GM19240 (cell line): ENCODE results near the gene DDX28.
"Not testable (repeated sequence)": the region's sequence is repeated elsewhere in the genome, so short reads cannot be mapped to it uniquely, and the experiment has no call there.

Experiments used
- DNase-seq: peaks from one replicate; pipeline ENCODE4 v3.0.0; 2011; ENCODE audit warnings: low spot score; ENCODE audit not compliant: insufficient read length

DDX28 gene

GRCh38 chr16:68040506-68041288 lies 17.7 kb upstream of the DDX28 start:
- DNase-seq = peak; percentile 83

DNA sequence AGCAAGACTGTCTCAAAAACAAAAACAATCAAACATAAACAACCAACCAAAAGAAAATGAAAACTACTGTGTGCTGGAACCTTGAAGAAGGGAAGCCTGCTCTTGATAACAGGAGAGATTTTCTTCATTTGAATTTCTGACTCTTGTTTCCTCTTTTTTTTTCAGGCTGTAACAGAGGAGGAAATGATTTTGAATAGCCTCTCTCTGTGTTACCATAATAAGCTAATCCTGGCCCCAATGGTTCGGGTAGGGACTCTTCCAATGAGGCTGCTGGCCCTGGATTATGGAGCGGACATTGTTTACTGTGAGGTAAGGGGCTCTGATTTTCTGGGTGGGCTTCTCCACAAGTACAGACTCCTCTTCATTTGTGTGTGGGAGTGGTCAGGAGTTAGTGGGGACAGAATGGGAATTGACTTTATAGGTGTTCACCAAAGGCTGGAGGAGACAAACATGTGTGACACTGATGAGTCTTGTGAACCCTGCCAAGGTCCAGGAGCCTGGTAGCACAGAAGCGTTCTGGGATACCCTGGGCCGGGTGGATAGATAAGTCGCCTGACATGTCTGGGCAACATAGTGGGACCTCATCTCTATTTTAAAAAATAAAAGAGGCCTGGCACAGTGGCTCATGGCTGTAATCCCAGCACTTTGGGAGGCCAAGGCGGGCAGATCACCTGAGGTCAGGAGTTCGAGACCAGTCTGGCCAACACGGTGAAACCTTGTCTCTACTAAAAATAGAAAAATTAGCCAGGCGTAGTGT lies 15.0 kb upstream of the DDX28 start:
- no peak for DNase-seq

- DNase-seq = no peak
Measured at GRCh38 chr16:68035227-68035626, 12.2 kb upstream of the DDX28 start.

DNA sequence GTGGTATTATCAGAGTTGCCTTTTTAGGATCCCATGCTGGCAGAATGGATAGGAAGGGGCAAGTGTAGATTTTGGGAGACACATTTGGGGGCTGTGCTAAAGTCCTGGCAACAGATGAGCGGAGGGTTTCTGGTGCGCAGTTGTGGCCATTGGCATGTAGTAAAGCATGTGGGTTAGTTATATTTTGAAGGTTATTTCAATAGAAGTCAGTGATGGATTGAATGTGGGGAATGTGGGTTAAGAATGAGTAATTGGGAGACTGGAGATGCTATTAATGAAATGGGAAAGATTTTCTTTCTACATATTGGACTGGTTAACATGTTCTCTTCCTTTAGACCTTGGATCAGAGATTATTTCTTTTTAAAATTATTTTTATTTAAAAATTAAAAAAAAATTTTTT lies 10.1 kb upstream of the DDX28 start:
- DNase-seq = no peak

DNA sequence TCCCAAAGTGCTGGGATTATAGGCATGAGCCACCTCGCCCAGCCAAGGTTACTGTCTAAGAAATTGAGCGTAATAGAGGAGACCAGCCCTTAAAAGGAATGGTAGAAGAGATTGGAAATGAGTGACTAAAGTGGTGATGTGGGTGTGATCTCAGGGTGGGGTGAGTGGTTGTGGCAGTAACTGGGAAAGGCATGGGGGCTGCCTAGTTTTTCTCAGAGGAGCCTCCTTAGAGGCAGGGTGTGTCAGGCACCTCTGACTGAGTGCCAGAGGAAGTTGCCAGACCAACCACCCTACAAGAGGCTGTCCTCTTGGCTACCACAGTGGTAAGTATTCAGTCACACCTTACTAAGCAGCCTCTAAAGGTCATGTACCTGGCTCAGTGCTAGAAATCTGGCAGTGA lies 8.9 kb upstream of the DDX28 start:
- no peak for DNase-seq

- DNase-seq = not testable (repeated sequence)
Measured at GRCh38 chr16:68030108-68030507, 7.1 kb upstream of the DDX28 start.

DNA sequence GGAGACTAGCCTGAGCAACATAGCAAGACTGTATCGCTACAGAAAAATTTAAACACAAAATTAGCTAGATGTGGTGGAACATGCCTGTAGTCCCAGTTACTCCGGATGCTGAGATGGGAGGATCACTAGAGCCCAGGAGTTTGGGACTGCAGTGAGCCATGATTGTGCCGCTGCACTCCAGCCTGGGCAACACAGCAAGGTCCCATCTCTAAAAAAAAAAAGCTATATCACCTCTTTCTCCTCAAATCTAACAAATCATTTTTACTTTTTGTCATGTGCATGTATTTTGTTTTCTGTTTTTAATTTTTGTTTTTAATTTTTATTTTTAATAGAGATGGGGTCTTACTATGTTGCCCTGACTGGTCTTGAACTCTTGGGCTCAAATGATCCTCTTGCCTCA lies 6.0 kb upstream of the DDX28 start:
- DNase-seq = no peak

GRCh38 chr16:68022278-68022727 lies 729 bp downstream of the DDX28 start:
- no peak for DNase-seq

DNA sequence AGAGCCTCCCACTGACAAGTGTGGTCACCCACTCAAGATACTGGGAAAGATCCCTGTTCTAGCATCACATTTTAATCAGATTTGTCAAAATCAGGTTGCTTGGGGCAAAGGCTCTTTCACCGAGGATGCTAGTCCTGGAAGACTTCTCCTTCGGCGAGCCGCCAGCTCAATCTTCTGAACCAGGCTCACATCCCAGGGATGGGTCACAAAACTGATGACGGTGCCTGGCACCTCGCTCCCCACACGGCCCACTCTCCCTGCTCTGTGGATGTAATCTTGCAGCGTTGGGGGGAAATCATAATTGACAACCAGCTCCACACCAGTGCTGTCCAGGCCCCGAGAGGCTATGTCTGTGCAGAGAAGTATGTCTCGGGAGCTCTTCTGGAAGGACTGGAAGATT lies 1.5 kb downstream of the DDX28 start:
- DNase-seq = no peak

DNA sequence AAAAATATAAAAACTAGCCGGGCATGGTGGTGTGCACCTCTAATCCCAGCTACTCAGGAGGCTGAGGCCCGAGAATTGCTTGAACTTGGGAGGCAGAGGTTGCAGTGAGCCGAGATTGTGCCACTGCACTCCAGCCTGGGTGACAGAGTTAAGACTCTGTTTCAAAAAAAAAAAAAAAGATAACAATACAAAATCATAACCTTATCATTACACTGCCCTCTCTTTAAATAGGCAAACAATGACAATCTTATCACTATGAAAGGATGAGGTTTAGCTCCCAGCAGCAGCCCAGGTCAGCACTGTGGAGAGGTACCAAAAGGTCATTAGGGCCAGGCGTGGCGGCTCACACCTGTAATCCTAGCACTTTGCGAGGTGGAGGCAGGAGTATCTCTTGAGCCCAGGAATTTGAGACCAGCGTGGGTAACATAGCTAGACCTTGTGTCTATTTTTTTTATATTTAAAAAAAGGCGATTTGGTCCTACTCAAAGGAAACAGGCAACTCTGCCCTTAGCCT lies 3.8 kb downstream of the DDX28 start:
- DNase-seq = no peak

DNA sequence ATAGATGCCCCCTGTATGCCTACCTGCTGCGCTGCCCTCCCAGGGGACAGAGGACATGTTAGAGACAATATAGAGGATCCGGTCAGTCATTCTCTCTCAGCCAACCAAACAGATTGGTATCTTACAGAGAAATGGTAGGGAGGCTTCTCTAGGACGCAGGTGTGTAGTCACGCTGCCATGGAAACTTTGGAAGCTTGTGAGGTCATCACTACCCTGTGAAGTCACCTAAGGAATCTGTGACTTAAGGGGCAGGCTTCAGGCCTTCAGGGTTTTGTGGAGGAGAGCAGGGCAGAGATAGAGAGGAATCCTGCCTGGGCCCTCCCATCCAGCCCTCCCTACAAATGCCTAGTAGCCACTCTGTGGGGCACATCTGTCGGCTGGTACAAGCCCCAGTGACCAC lies 7.4 kb downstream of the DDX28 start, which contains the start of gene DPEP2NB:
DPEP2NB (minus strand) TSS at position 231 of the 400 bp plus-strand sequence; CDS start at position 90, 141 bp downstream.
- no peak for DNase-seq

GRCh38 chr16:68013440-68013839 lies 9.6 kb downstream of the DDX28 start:
- no peak for DNase-seq

GRCh38 chr16:68009872-68010271 lies 13.2 kb downstream of the DDX28 start:
- not testable (repeated sequence) for DNase-seq

GRCh38 chr16:68009157-68009735 lies 13.8 kb downstream of the DDX28 start:
- no peak for DNase-seq

- DNase-seq = no peak
Measured at GRCh38 chr16:68005786-68006286, 17.2 kb downstream of the DDX28 start.

GRCh38 chr16:68005211-68005610 lies 17.8 kb downstream of the DDX28 start:
- no peak for DNase-seq

- DNase-seq = no peak
Measured at GRCh38 chr16:68003031-68003430, 20.0 kb downstream of the DDX28 start.

DNA sequence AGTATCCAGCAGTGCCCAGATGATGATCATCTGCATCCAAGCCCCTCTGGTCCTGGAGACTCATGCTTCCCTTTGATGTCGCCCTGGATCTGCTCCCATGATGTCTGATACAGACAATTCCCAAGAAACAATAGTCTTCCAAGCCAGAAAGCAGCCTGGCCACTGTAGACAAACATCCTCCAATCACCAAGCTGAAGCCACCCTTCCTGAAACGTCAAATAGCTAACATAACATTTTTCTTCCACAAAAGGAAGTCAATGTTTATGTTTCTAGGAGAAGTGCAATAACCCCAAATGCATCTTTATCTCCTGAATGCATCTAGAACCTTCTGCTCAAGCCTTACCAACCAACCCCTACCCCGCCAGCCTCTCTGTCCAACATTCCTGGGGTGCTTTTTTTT lies 22.6 kb downstream of the DDX28 start:
- DNase-seq = no peak

- no peak for DNase-seq
Measured at GRCh38 chr16:67999985-68000384, 23.0 kb downstream of the DDX28 start.

DNA sequence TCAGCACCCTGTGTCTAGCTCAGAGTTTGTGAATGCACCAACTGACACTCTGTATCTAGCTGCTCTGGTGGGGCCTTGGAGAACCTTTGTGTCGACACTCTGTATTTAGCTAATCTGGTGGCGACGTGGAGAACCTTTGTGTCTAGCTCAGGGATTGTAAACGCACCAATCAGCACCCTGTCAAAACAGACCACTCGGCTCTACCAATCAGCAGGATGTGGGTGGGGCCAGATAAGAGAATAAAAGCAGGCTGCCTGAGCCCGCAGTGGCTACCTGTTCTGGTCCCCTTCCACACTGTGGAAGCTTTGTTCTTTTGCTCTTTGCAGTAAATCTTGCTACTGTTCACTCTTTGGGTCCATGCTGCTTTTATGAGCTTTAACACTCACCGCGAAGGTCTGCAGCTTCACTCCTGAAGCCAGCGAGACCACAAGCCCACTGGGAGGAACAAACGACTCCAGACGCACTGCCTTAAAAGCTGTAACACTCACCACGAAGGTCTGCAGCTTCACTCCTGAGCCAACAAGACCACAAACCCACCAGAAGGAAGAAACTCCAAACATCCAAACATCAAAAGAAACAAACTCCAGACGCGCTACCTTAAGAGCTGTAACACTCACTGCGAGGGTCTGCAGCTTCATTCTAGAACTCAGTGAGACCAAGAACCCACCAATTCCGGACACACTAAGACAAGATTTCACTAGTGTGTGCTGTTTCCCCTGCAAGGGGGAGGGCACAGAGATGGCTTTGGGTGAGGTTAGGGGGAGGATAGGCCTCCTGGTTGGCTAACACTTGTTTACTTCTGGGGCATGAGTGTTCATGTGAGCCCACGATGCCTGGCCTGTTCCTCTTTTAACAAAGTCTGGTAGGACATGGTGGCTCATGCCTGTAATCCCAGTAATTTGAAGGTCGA lies 24.0 kb downstream of the DDX28 start, which contains the start of gene DPEP2:
DPEP2 (minus strand) TSS at position 706 of the 910 bp plus-strand sequence. CDS start 6,272 bp downstream, outside the sequence.
- not testable (repeated sequence) for DNase-seq
